Endothelial cell of umbilical vein (primary cell): ENCODE measurements around the gene ARHGEF33. TPM values are rescaled to one million over a fixed set of nuclear protein-coding genes. Genes with fewer than 3 reads are reported as not detected.

Experiments used
- BruUV-seq: library from RNA; stranded (reverse); fragments of 400-500 nt; replicated peaks from 2 replicates; lab custom pipeline; 2021; lab: Mats Ljungman, UMichigan
- CTCF ChIA-PET: fragments of 300-600, 350-600 bp; sonication (Branson Sonifier 250); formaldehyde crosslinking; loops from one replicate; lab custom pipeline; 2021; ENCODE audit warnings: antibody characterized with exemption, inconsistent platforms; lab: Charles Lee
- POLR2A ChIA-PET: fragments of 300-600, 350-600 bp; sonication (Branson Sonifier 250); formaldehyde crosslinking; loops from one replicate; lab custom pipeline; 2021; ENCODE audit warnings: antibody characterized with exemption, inconsistent platforms; lab: Charles Lee
- DNase-seq: peaks from one replicate; pipeline ENCODE4 v3.0.0-alpha.2; 2011; ENCODE audit warnings: low read depth, low spot score
- FAIRE-seq: peaks from 2 replicates; lab custom pipeline; 2011; peaks lifted over from hg19 to GRCh38; lab: Jason Lieb, UNC
- H2AFZ ChIP-seq: 2 replicates; pipeline ENCODE4 v1.6.0; 2012; ENCODE audit warnings: low read depth, low read length, control low read depth, inconsistent platforms
- H3K27ac ChIP-seq: 2 replicates; pipeline ENCODE4 v1.5.1; 2011; ENCODE audit warnings: low read depth, mild to moderate bottlenecking, control low read depth, low read length, moderate library complexity; ENCODE audit not compliant: insufficient read depth
- H3K27me3 ChIP-seq, 2 experiments: 2 replicates each; pipeline versions ENCODE4 v1.6.0 to v1.6.1; 2011; ENCODE audit warnings: low read length in 2 of 2, mixed read lengths in 1 of 2; ENCODE audit not compliant: control insufficient read depth in 2 of 2, insufficient read depth in 2 of 2
- H3K36me3 ChIP-seq, 2 experiments: 2 replicates in 1 of 2; 3 replicates in 1 of 2; pipeline ENCODE4 v1.5.1; 2011; ENCODE audit warnings: low read length in 2 of 2, mild to moderate bottlenecking in 1 of 2, moderate library complexity in 1 of 2; ENCODE audit not compliant: control insufficient read depth in 2 of 2, insufficient read depth in 2 of 2; ENCODE audit errors: extremely low read depth in 1 of 2
- H3K4me1 ChIP-seq: 3 replicates; pipeline ENCODE4 v1.5.1; 2011; ENCODE audit warnings: mild to moderate bottlenecking, low read length; ENCODE audit not compliant: control insufficient read depth, insufficient read depth; ENCODE audit errors: extremely low read depth
- H3K4me2 ChIP-seq: 2 replicates; pipeline ENCODE4 v1.6.1; 2011; ENCODE audit warnings: low read length, control low read depth, mixed read lengths; ENCODE audit not compliant: insufficient read depth
- H3K4me3 ChIP-seq, 3 experiments: fragments of 200-600 bp in 1 of 3; sonication (generic), shearing (Covaris generic) in 1 of 3; replicated peaks in 1 of 3; 2 replicates each; pipeline ENCODE4 v1.5.1; 2011 to 2016; ENCODE audit warnings: control low read depth in 3 of 3, low read length in 3 of 3, mild to moderate bottlenecking in 2 of 3, inconsistent platforms in 1 of 3, low read depth in 1 of 3, moderate library complexity in 1 of 3; ENCODE audit not compliant: insufficient read depth in 1 of 3
- H3K79me2 ChIP-seq: 2 replicates; pipeline ENCODE4 v1.6.0; 2012; ENCODE audit warnings: low read length, inconsistent platforms; ENCODE audit not compliant: control insufficient read depth, insufficient read depth
- H3K9ac ChIP-seq: replicated peaks from 2 replicates; pipeline ENCODE3; 2011; ENCODE audit warnings: low read length, control low read depth; ENCODE audit not compliant: insufficient read depth; ENCODE audit errors: extremely low read depth
- H3K9me1 ChIP-seq: replicated peaks from 3 replicates; pipeline ENCODE4 v1.6.0; 2011; ENCODE audit warnings: mild to moderate bottlenecking, low read length; ENCODE audit not compliant: control insufficient read depth, insufficient read depth; ENCODE audit errors: extremely low read depth
- H3K9me3 ChIP-seq: replicated peaks from 2 replicates; pipeline ENCODE4 v1.5.1; 2012; ENCODE audit warnings: low read length, inconsistent platforms; ENCODE audit not compliant: control insufficient read depth, insufficient read depth
- H4K20me1 ChIP-seq: replicated peaks from 2 replicates; pipeline ENCODE3; 2011; ENCODE audit warnings: mild to moderate bottlenecking, low read length; ENCODE audit not compliant: control insufficient read depth, insufficient read depth; ENCODE audit errors: extremely low read depth
- CTCF ChIP-seq, 2 donors: IDR thresholded peaks; 1 replicate in 1 of 2; 2 replicates in 1 of 2; pipeline ENCODE4 v1.5.1; 2011; ENCODE audit warnings: low read length in 2 of 2, mild to moderate bottlenecking in 2 of 2, moderate library complexity in 2 of 2, control low read depth in 1 of 2, inconsistent platforms in 1 of 2, low read depth in 1 of 2; ENCODE audit not compliant: insufficient read depth in 1 of 2; ENCODE audit errors: extremely low read depth in 1 of 2
- EZH2 ChIP-seq: IDR thresholded peaks from 2 replicates; pipeline ENCODE4 v1.6.1; 2012; ENCODE audit warnings: borderline replicate concordance, low read depth, mild to moderate bottlenecking, moderate library complexity, low read length, inconsistent platforms; ENCODE audit not compliant: severe bottlenecking
- FOS ChIP-seq: IDR thresholded peaks from 2 replicates; pipeline ENCODE4 v1.6.1; 2011; ENCODE audit warnings: mild to moderate bottlenecking, low read length, moderate library complexity, borderline replicate concordance; ENCODE audit not compliant: insufficient read depth
- GATA2 ChIP-seq: IDR thresholded peaks from 2 replicates; pipeline ENCODE4 v1.7.0; 2011; ENCODE audit warnings: low read depth, mild to moderate bottlenecking, moderate library complexity, mixed read lengths, low read length; ENCODE audit not compliant: insufficient read length, insufficient read depth
- JUN ChIP-seq: IDR thresholded peaks from 2 replicates; pipeline ENCODE4 v1.6.1; 2011; ENCODE audit warnings: borderline replicate concordance, low read depth; ENCODE audit not compliant: insufficient read length, insufficient read depth
- MAX ChIP-seq: IDR thresholded peaks from 2 replicates; pipeline ENCODE4 v1.6.1; 2011; ENCODE audit not compliant: insufficient read depth, insufficient read length
- MYC ChIP-seq: IDR thresholded peaks from one replicate; pipeline ENCODE4 v1.6.1; 2011; ENCODE audit warnings: mild to moderate bottlenecking, low read depth, low read length
- POLR2A ChIP-seq: IDR thresholded peaks from 2 replicates; pipeline ENCODE4 v1.6.1; 2012; ENCODE audit warnings: low read depth, mild to moderate bottlenecking, control low read depth, low read length
- POLR2AphosphoS5 ChIP-seq: IDR thresholded peaks from 2 replicates; pipeline ENCODE4 v1.6.1; 2012; ENCODE audit warnings: low read depth, mild to moderate bottlenecking, control low read depth, low read length, moderate library complexity; ENCODE audit not compliant: insufficient read depth
- dilution Hi-C: fragments of 300-500 bp; cut with MboI; formaldehyde crosslinking; loops from one replicate; pipeline ENCODE4 v1.15.0; 2019; ENCODE audit warnings: low sequenced_read_pairs; ENCODE audit not compliant: extremely low pct_ligation_motif_present
- intact Hi-C: fragments of 100-400 bp; cut with micrococcal nuclease; formaldehyde crosslinking; loops from one replicate; pipeline ENCODE4 v1.10.0; 2022
- polyA plus RNA-seq, 4 experiments: library from polyadenylated mRNA; depleted of rRNA in 3 of 4; stranded (reverse) in 3 of 4; unstranded in 1 of 4; fragments of >200 nt; gene quantifications; 2 replicates each; pipeline versions ENCODE4 v1.2.1 to v1.2.3, GENCODE V29; 2011 to 2012; ENCODE audit warnings: missing spikeins in 1 of 4
- total RNA-seq: library from RNA; stranded (reverse); gene quantifications from 2 replicates; pipeline ENCODE4 v1.2.3, GENCODE V29; 2021

The ARHGEF33 gene
- total and polyA plus RNA-seq, 2 donors (not counting 3 experiments of a cell fraction or from before 2014, with no cell fraction given), result 0.15 to 0.18 TPM

DNA sequence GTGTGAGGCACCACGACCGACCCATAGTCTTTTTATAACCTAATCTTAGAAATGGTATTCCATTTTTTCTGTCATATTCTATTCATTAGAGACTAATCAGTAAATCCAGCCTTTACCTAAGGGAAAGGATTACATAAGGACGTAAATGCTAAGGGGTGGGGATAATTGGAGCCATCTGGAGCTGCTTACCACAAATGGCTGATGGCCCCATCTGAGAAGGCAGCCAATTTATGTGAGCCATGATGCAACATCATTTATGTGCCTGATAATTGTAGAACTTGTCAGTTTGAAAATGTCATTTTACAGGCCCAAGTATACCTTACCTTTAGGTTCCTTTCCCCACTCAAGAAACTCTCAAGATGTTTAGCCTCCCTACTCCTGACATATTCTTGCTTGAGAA, 44.0 kb downstream of the ARHGEF33 start:
- no TSS peak for BruUV-seq
- DNase-seq (no peak), FAIRE-seq (no peak)
- Histone ChIP-seq H3K79me2 (no peaks in the 10 kb centered on the region), H3K9me1 (no peaks in the 10 kb centered on the region), H3K9me3 (no peaks in the 10 kb centered on the region), H3K4me3 (no peak overlapping the region), H4K20me1 (no peaks in the 10 kb centered on the region), H3K27me3 (peaks cover 0 to 2% of the 10 kb centered on the region in 2 experiments), H3K27ac (no peak overlapping the region), H3K36me3 (no peaks in the 10 kb centered on the region), H3K4me2 (no peak overlapping the region), H3K9ac (no peak overlapping the region), H3K4me1 (no peaks in the 10 kb centered on the region), H2AFZ (no peak overlapping the region)
- ChIA-PET CTCF (interaction anchor here (1.1 kb wide), 1 partner anchor 14 kb away, joined by 5 read pairs; no protein-coding TSS in a partner anchor), POLR2A (no interaction called here)
- dilution Hi-C loops, result no loop called here
- intact Hi-C loops, result no loop called here
- TF ChIP-seq POLR2A, result no peak
- no peak for TF ChIP-seq MYC
- TF ChIP-seq EZH2, result no peak
- no peak for TF ChIP-seq CTCF (IDR thresholded peaks at IDR 0.05; ENCODE audit: extremely low read depth in 1 of 2, insufficient read depth in 1 of 2, low read depth in 1 of 2, low read length in 2 of 2)
- TF ChIP-seq FOS, result no peak
- no peak for TF ChIP-seq GATA2
- TF ChIP-seq POLR2AphosphoS5, result no peak
- no peak for TF ChIP-seq MAX
- no peak for TF ChIP-seq JUN
